GM18502 (cell line): Measurements from ENCODE around the gene GLI3.

Source experiments
- ATAC-seq: cut with Tn5 transposase; IDR thresholded peaks from one replicate; pipeline ENCODE4 v1.9.1; 2021; ENCODE audit warnings: mild to moderate bottlenecking; ENCODE audit not compliant: unreplicated experiment, poor library complexity

Gene GLI3

GRCh38 chr7:41981046-41982040, 255.7 kb downstream of the GLI3 start:
- no peak for ATAC-seq

- no peak for ATAC-seq
These were observed 257.1 kb downstream of the GLI3 start for GRCh38 chr7:41979834-41980307.

GRCh38 chr7:41978858-41979257, 258.2 kb downstream of the GLI3 start:
- no peak for ATAC-seq

GRCh38 chr7:41977661-41978060, 259.3 kb downstream of the GLI3 start:
- no peak for ATAC-seq

GRCh38 chr7:41977151-41977651, 259.8 kb downstream of the GLI3 start:
- no peak for ATAC-seq

GRCh38 chr7:41976411-41976810, 260.6 kb downstream of the GLI3 start:
- no peak for ATAC-seq

GRCh38 chr7:41975849-41976248, 261.2 kb downstream of the GLI3 start:
- no peak for ATAC-seq

GRCh38 chr7:41974870-41975557, 262.0 kb downstream of the GLI3 start:
- no peak for ATAC-seq

GRCh38 chr7:41973202-41973730, 263.7 kb downstream of the GLI3 start:
- no peak for ATAC-seq

GRCh38 chr7:41972776-41973175, 264.2 kb downstream of the GLI3 start:
- ATAC-seq: no peak

- ATAC-seq: no peak
These were observed 264.7 kb downstream of the GLI3 start for GRCh38 chr7:41972270-41972669.

- no peak for ATAC-seq
These were observed 265.3 kb downstream of the GLI3 start for GRCh38 chr7:41971640-41972187.

- no peak for ATAC-seq
These were observed 266.1 kb downstream of the GLI3 start for GRCh38 chr7:41970941-41971340.

GRCh38 chr7:41969561-41970105, 267.4 kb downstream of the GLI3 start:
- no peak for ATAC-seq

GRCh38 chr7:41967156-41967555, 269.9 kb downstream of the GLI3 start:
- ATAC-seq: no peak

GRCh38 chr7:41965951-41966505, 271.0 kb downstream of the GLI3 start:
- ATAC-seq: no peak

GRCh38 chr7:41964849-41965745, 271.9 kb downstream of the GLI3 start:
- no peak for ATAC-seq

GRCh38 chr7:41964183-41964753, 272.7 kb downstream of the GLI3 start:
- no peak for ATAC-seq

- no peak for ATAC-seq
These were observed 280.3 kb downstream of the GLI3 start for GRCh38 chr7:41956705-41957104.
